HG02973 (cell line): ENCODE results near the gene TCERG1L.

ENCODE experiments used
- ATAC-seq: cut with Tn5 transposase; IDR thresholded peaks from one replicate; pipeline ENCODE4 v1.9.1; 2021; ENCODE audit warnings: moderate library complexity; ENCODE audit not compliant: unreplicated experiment

Gene TCERG1L

DNA sequence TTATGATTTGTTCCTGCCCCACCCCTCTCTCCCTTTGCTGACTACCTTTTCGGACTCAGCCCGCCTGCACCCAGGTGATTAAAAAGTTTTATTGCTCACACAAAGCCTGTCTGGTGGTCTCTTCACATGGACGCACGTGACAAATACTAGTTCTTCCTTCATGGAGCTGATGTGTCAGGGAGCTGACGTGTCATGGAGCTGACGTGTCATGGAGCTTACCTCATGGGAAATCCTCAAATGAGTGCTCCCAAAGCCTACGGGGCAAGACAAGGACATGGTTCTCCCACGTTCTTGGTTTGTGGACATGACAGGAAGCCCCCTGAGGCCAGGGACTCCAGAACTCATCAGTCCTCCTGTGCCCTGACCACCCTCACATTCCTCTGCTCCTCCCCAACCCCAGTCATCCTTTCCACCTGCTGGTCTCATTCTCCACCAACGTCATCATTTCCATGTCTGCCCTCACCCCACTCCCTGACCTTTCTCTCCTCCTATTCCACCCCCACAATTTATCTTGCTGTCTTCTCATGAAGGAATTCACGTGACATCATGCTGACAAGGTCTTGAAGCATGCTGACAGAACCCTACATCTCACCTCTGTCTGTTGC lies 261.3 kb downstream of the TCERG1L start:
- no peak for ATAC-seq

DNA sequence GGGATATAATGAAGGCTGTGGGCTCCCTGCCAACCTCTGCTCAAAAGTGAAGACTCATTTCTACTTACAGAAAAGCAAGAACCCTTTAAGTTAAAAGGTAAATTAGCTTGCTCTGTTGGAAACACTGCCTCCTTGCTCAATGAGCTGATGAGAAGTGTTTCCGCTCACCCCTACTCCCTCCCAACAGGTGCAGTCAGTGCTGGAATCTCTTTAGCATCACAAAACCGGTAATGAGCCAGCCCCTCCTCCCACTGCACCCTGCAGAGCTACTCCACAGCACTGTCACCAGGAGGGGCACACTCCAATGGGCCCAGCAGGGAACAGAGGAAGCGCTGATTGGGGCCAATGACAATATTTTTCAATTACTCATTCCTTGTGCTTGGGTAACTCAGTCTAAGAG lies 262.5 kb downstream of the TCERG1L start:
- ATAC-seq: no peak

DNA sequence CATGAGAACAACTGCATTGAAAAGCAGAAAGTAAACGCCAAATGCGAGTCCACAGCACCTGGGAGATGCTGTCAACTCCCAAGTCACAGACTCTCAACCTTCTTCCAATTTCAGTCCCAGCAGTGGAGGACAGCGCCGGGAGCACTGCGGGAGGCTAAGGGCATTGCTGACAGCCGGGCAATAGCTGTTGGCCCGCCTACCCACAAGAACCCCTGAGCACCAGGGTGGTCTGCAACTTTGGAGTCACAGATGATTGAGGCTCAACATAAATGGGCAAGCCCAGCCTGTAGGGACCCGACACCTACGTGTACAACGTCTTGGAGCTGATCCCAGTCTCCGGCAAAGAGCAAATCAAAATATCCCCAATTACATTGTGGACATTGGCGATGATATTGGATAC lies 262.9 kb downstream of the TCERG1L start:
- no peak for ATAC-seq

DNA sequence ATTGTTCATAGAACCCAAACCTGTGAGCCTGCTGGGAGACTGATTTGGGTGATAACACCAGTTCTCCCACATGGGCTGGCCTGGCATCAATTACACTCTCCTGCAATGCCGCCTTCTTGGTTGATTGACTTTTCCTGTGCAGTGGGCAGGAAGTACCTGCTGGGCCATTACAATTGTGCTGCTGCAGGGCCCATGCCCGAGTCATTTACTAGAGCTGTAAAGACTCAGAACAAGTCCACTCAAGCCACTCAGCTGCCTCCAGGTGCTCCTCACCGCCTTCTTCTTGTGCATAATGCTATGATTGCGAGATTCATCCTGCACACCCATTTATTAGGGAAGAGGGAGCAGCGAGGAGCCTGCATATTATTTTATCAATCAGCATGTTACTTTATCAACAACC lies 264.0 kb downstream of the TCERG1L start:
- ATAC-seq: no peak

DNA sequence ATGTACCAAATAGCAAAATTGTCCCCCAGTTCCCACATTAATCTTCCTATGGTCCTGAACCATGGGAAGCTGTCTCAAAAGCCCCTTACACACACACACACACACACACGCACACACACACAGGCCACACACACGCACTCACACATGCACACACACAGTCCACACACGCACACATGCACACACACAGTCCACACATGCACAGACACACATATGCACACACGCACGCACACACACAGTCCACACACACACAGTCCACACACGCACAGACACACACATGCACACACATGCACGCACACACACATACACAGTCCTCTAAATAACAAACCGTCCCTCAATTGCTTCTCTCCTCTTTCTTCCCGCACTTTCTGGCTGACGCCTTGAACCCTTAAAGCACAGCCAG lies 265.3 kb downstream of the TCERG1L start:
- ATAC-seq: no peak

DNA sequence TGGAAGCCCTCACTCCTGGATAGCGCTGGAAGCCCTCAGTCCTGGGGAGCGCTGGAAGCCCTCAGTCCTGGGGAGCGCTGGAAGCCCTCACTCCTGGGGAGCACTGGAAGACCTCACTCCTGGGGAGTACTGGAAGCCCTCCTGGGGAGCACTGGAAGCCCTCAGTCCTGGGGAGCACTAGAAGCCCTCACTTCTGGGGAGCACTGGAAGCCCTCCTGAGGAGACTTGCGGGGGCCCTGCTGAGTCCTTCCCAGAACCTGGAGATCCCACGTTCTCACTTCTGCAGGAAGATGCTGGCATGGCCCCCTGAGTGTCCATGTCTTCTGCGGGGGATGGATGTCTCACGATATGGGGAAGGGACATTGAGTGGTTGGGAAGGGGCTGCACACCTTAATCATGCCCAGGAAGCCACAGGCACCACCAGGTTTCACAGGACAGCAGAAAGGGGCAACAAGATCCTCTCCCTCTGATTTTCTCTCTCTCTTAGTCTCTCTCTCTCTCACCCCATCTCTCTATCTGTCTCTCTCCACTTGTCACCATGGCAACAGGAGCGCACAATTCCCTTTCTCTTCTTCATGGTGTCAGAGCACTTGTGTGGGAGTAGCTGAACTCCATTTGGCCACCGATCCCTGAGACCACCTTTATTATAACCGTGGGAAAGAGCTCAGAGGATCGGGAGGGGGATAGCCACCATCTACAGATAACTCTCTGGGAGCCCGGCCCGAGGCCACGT lies 267.0 kb downstream of the TCERG1L start:
- no peak for ATAC-seq

DNA sequence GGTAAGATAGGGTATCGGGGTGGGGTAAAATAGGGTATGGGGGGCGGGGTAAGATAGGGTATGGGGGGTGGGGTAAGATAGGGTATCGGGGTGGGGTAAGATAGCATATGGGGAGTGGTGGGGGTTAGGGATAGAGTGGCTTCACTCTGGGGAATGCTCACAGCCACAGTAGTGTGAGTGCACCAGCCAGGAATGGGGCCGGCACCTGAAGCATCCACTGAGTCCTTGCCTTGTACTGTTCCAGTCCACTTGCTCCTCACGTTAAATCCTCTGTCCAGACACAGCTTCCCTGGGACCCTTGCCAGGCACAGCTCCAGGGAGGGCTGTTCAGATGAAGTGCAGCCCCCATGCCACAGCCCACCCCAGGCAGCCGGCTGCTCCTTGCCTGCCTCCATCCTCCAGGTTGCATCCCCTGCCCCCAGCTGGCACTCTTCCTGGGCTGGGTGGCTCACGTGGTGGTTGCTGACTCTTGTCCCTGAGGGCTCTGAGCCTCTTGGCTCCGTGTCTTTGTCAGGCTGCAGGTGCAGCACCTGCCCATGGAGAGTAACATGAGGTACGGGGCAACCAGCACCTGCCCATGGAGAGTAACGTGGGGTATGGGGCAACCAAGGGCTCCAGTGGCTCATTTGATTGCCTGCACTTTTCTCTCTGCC lies 268.4 kb downstream of the TCERG1L start:
- no peak for ATAC-seq
